IMR-90 (cell line): ENCODE measurements around the gene EIF4G3. TPM values are rescaled to one million over a fixed set of nuclear protein-coding genes. Genes with fewer than 3 reads are reported as not detected.

ENCODE experiments used
- ATAC-seq: fragments of 200-7000 bp; cut with Tn5 transposase; 2 replicates; pipeline ENCODE4 v1.9.1; 2020; ENCODE audit warnings: low read depth, mild to moderate bottlenecking, moderate library complexity
- BruUV-seq: library from RNA; stranded (reverse); fragments of 400-500 nt; replicated peaks from 2 replicates; lab custom pipeline; 2021; lab: Mats Ljungman, UMichigan
- CTCF ChIA-PET: fragments of 300-600 bp; formaldehyde crosslinking; extraction: SDS; loops from one replicate; lab custom pipeline; 2021; ENCODE audit warnings: antibody characterized with exemption; lab: Yijun Ruan, JAX
- POLR2A ChIA-PET: fragments of 300-600 bp; sonication (Branson Sonifier 250); formaldehyde crosslinking; loops from one replicate; lab custom pipeline; 2022; ENCODE audit warnings: antibody characterized with exemption; ENCODE audit not compliant: unreplicated experiment; lab: Charles Lee
- DNase-seq: peaks from one replicate; pipeline ENCODE4 v3.0.0; 2013
- H2AFZ ChIP-seq: replicated peaks from 2 replicates; pipeline ENCODE3; 2013; ENCODE audit warnings: low read length, mild to moderate bottlenecking; ENCODE audit not compliant: poor library complexity
- H2AK5ac ChIP-seq: 2 replicates; pipeline ENCODE4 v1.6.1; 2013; ENCODE audit warnings: low read depth, low read length, inconsistent platforms
- H2AK9ac ChIP-seq: replicated peaks from 2 replicates; pipeline ENCODE3; 2013; ENCODE audit warnings: mild to moderate bottlenecking, low read depth, low read length, moderate library complexity; ENCODE audit not compliant: poor library complexity
- H2BK120ac ChIP-seq: 2 replicates; pipeline ENCODE4 v1.6.1; 2013; ENCODE audit warnings: low read depth, low read length, inconsistent platforms
- H2BK15ac ChIP-seq: 3 replicates; pipeline ENCODE4 v1.6.1; 2013; ENCODE audit warnings: low read depth, low read length, inconsistent platforms
- H2BK20ac ChIP-seq: 2 replicates; pipeline ENCODE4 v1.6.1; 2013; ENCODE audit warnings: low read depth, mild to moderate bottlenecking, inconsistent platforms, low read length, moderate library complexity
- H2BK5ac ChIP-seq: 2 replicates; pipeline ENCODE4 v1.6.1; 2013; ENCODE audit warnings: mild to moderate bottlenecking, low read depth, low read length, inconsistent platforms; ENCODE audit not compliant: poor library complexity, severe bottlenecking
- H3K14ac ChIP-seq: replicated peaks from 2 replicates; pipeline ENCODE4 v1.6.1; 2013; ENCODE audit warnings: low read depth, low read length, inconsistent platforms
- H3K18ac ChIP-seq: 2 replicates; pipeline ENCODE4 v1.6.1; 2013; ENCODE audit warnings: low read depth, low read length, control low read depth
- H3K23ac ChIP-seq: 2 replicates; pipeline ENCODE4 v1.6.1; 2013; ENCODE audit warnings: low read depth, low read length, inconsistent platforms
- H3K27ac ChIP-seq: 2 replicates; pipeline ENCODE4 v1.5.1; 2013; ENCODE audit warnings: mild to moderate bottlenecking, control low read depth, low read length; ENCODE audit not compliant: insufficient read depth
- H3K27me3 ChIP-seq: 2 replicates; pipeline ENCODE4 v1.6.1; 2013; ENCODE audit warnings: low read length; ENCODE audit not compliant: control insufficient read depth, insufficient read depth
- H3K36me3 ChIP-seq: 2 replicates; pipeline ENCODE4 v1.6.1; 2013; ENCODE audit warnings: low read length, mixed read lengths; ENCODE audit not compliant: control insufficient read depth, insufficient read depth
- H3K4ac ChIP-seq: 2 replicates; pipeline ENCODE4 v1.6.1; 2013; ENCODE audit warnings: low read depth, low read length, inconsistent platforms
- H3K4me1 ChIP-seq: 2 replicates; pipeline ENCODE4 v1.6.1; 2013; ENCODE audit warnings: low read length, mixed read lengths; ENCODE audit not compliant: control insufficient read depth, insufficient read depth
- H3K4me2 ChIP-seq: 2 replicates; pipeline ENCODE4 v1.6.1; 2013; ENCODE audit warnings: low read depth, mild to moderate bottlenecking, control low read depth, low read length, moderate library complexity
- H3K4me3 ChIP-seq: 2 replicates; pipeline ENCODE4 v1.5.1; 2013; ENCODE audit warnings: low read depth, mild to moderate bottlenecking, control low read depth, low read length, moderate library complexity; ENCODE audit not compliant: insufficient read depth
- H3K56ac ChIP-seq: 2 replicates; pipeline ENCODE4 v1.6.1; 2013; ENCODE audit warnings: low read length, inconsistent platforms; ENCODE audit not compliant: insufficient read depth; ENCODE audit errors: extremely low read depth
- H3K79me1 ChIP-seq, 2 experiments: 2 replicates each; pipeline ENCODE4 v1.6.1; 2013; ENCODE audit warnings: low read length in 2 of 2, inconsistent platforms in 1 of 2, low read depth in 1 of 2
- H3K9ac ChIP-seq: 2 replicates; pipeline ENCODE4 v1.6.1; 2013; ENCODE audit warnings: low read depth, low read length, control low read depth
- H3K9me1 ChIP-seq: 2 replicates; pipeline ENCODE4 v1.6.1; 2013; ENCODE audit warnings: low read length, inconsistent platforms; ENCODE audit not compliant: insufficient read depth
- H3K9me3 ChIP-seq: 2 replicates; pipeline ENCODE4 v1.6.1; 2013; ENCODE audit warnings: low read length; ENCODE audit not compliant: control insufficient read depth, insufficient read depth
- H4K20me1 ChIP-seq: 2 replicates; pipeline ENCODE4 v1.6.1; 2013; ENCODE audit warnings: low read length, inconsistent platforms; ENCODE audit not compliant: insufficient read depth
- H4K5ac ChIP-seq: 2 replicates; pipeline ENCODE4 v1.6.1; 2013; ENCODE audit warnings: mild to moderate bottlenecking, low read depth, low read length, control low read depth
- H4K8ac ChIP-seq, 2 experiments: 2 replicates each; pipeline ENCODE4 v1.6.1; 2013; ENCODE audit warnings: low read depth in 2 of 2, low read length in 2 of 2, control low read depth in 1 of 2, inconsistent platforms in 1 of 2
- H4K91ac ChIP-seq: 2 replicates; pipeline ENCODE4 v1.6.1; 2013; ENCODE audit warnings: low read depth, low read length, inconsistent platforms; ENCODE audit not compliant: insufficient read depth
- MXI1 ChIP-seq: IDR thresholded peaks from 2 replicates; pipeline ENCODE4 v1.6.1; 2012; ENCODE audit warnings: low read depth, mild to moderate bottlenecking, low read length, moderate library complexity, borderline replicate concordance
- POLR2A ChIP-seq: IDR thresholded peaks from 2 replicates; pipeline ENCODE4 v1.6.1; 2012; ENCODE audit warnings: mild to moderate bottlenecking, low read depth, low read length
- WGBS, 2 experiments: methylation state at CpG; one replicate each; pipeline versions ENCODE4 v1.1.5 to v1.1.7; 2013; ENCODE audit warnings: missing lambda C conversion rate in 2 of 2; ENCODE audit not compliant: insufficient read length in 1 of 2; ENCODE audit errors: extremely low coverage in 2 of 2; 5-methylcytosine and 5-hydroxymethylcytosine counted together
- dilution Hi-C: fragments of 300-500 bp; cut with HindIII; formaldehyde crosslinking; loops from one replicate; pipeline ENCODE4 v1.14.3; 2018; ENCODE audit warnings: low sequenced_read_pairs; ENCODE audit not compliant: unreplicated experiment
- in situ Hi-C: fragments of 300-500 bp; cut with MboI; formaldehyde crosslinking; loops from 3 replicates; pipeline ENCODE4 v1.14.3; 2019; ENCODE audit warnings: low sequenced_read_pairs, inconsistent platforms, mixed read lengths
- intact Hi-C: fragments of 100-400 bp; cut with micrococcal nuclease; formaldehyde crosslinking; loops from 2 replicates; pipeline ENCODE4 v1.10.0; 2022
- polyA plus RNA-seq, 3 experiments: library from polyadenylated mRNA; depleted of rRNA; stranded (reverse); fragments of >200 nt; gene quantifications; 2 replicates each; pipeline ENCODE4 v1.2.3, GENCODE V29; 2012; ENCODE audit warnings: low replicate concordance in 1 of 3
- total RNA-seq: library from RNA; depleted of rRNA; stranded (reverse); fragments of >200 nt; gene quantifications from 2 replicates; pipeline ENCODE4 v1.2.3, GENCODE V29; 2012

EIF4G3 gene
- total and polyA plus RNA-seq, 2 of the 4 experiments (the other 2 are of a cell fraction), result 25.8 to 49.2 TPM

DNA sequence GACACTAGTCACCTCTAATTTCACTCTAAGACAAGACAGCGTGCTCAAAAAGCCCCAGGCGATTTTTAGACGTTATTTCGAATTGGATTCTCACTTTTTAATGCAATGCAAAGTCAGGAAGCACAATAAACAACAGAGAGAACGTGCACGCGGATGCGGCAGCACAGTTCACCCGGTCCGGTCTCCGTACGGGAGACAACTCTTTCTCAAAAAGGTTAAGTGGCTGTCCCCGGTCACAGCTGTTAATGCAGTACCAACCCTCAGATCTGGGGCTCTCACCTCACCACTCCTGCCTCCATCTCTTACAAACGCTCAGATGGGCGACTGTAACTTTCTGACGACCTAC, 390.8 kb downstream of the EIF4G3 start:
- ATAC-seq (no peak), DNase-seq (no peak)
- peak overlapping the region; percentile 32 to 75; a peak in 2 of 4 replicates for H4K8ac ChIP-seq

More for the DNA sequence above, 390.8 kb downstream of the EIF4G3 start:
- Histone ChIP-seq H4K91ac (peak overlapping the region; percentile 78), H3K4me2 (peak overlapping the region; percentile 84), H2BK5ac (peak overlapping the region; percentile 82), H3K18ac (no peak overlapping the region), H3K9me3 (no peaks in the 10 kb centered on the region), H3K56ac (peak overlapping the region; percentile 85), H3K36me3 (no peaks in the 10 kb centered on the region), H2BK15ac (0 out of 3 replicates have a peak overlapping the region, but pooled peaks have one; percentile 27), H4K20me1 (peaks cover 53% of the 10 kb centered on the region), H3K4me1 (peaks cover 2% of the 10 kb centered on the region; the same call in 1 of the 2 replicates), H3K4me3 (peak overlapping the region; percentile 85), H3K27me3 (no peaks in the 10 kb centered on the region), H3K23ac (peak overlapping the region; percentile 94), H3K4ac (peak overlapping the region; percentile 95), H2BK120ac (peak overlapping the region; percentile 24; the same call in 1 of the 2 replicates), H3K79me1 (peaks cover 3 to 28% of the 10 kb centered on the region in 2 experiments; a peak in 3 of 4 replicates), H4K5ac (no peak overlapping the region), H3K27ac (peak overlapping the region; percentile 70), H3K9ac (peak overlapping the region; percentile 71), H2BK20ac (no peak overlapping the region), H2AK9ac (peak overlapping the region; percentile 92), H3K14ac (peak overlapping the region; percentile 98), H2AK5ac (peak overlapping the region; percentile 51), H2AFZ (peak overlapping the region; percentile 90), H3K9me1 (peaks cover 11% of the 10 kb centered on the region; the same call in 1 of the 2 replicates)
- TF ChIP-seq MXI1 (peak; percentile 44; the same call in 1 of the 2 replicates), POLR2A (no peak)
- ChIA-PET POLR2A (interaction anchor here (0.6 to 0.9 kb wide), 2 partner anchors 377 to 388 kb away, joined by 3 read pairs; no protein-coding TSS in a partner anchor), CTCF (interaction anchor here (1.6 kb wide), 1 partner anchor 89 kb away, joined by 4 read pairs; no protein-coding TSS in a partner anchor)
- BruUV-seq, result no TSS peak
- in situ Hi-C loops (loop anchor here (10.0 kb wide), 1 partner anchor 409 kb away; no protein-coding TSS in a partner anchor), dilution Hi-C loops (no loop called here), intact Hi-C loops (loop anchor here (2.0 to 10.0 kb wide), 2 partner anchors 89 to 289 kb away; no protein-coding TSS in a partner anchor)
- WGBS, 2 experiments, result 0% methylated on average over 12 of the region's 16 CpGs; no CpG with 5 or more reads in 1 of the 2 experiments
